ENCODE results near the gene LRRC26.

DNA sequence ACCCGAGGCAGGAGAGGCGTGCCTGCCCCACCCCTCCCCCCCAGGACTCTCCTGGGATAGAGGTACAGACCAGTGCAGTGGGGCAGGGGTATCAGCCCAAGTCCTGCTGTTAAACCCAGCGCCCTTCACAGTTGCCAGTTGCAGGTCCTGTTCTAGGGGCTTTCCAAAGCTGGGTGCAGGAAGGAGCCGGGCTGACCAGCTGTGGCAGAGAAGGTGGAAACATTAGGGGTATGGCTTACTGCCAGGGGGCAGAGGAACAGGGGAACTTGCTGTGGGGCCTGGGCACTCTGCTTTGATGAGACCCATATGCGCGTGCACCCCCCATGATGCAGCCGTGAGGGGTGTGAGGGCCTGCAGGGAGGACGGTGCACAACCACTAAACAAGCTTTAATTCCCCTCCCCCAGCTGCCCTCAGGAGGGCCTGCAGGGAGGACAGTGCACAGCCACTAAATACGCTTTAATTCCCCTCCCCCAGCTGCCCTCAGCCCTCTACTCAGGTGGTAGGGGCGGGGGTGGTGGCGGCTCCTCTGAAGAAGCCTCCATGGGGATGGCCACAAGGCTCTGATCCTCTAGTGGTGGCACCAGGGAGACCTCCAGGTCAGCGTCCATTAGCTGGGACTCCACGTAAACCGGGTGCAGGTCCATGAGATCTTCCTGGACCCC is 766 bp upstream of the LRRC26 start:
- TF ChIP-seq EZH2 (IDR thresholded peaks at IDR 0.05; ENCODE audit: borderline replicate concordance, low read depth, low read length, poor library complexity, severe bottlenecking): peak; percentile 1
- TF ChIP-seq, protein P1, sequence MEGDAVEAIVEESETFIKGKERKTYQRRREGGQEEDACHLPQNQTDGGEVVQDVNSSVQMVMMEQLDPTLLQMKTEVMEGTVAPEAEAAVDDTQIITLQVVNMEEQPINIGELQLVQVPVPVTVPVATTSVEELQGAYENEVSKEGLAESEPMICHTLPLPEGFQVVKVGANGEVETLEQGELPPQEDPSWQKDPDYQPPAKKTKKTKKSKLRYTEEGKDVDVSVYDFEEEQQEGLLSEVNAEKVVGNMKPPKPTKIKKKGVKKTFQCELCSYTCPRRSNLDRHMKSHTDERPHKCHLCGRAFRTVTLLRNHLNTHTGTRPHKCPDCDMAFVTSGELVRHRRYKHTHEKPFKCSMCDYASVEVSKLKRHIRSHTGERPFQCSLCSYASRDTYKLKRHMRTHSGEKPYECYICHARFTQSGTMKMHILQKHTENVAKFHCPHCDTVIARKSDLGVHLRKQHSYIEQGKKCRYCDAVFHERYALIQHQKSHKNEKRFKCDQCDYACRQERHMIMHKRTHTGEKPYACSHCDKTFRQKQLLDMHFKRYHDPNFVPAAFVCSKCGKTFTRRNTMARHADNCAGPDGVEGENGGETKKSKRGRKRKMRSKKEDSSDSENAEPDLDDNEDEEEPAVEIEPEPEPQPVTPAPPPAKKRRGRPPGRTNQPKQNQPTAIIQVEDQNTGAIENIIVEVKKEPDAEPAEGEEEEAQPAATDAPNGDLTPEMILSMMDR (conservative IDR thresholded peaks at IDR 0.05; ENCODE audit: low read depth, low read length): no peak

Measured in A673 (cell line).